ENCODE results near the gene PRKAG3.

Gene PRKAG3

GRCh38 chr2:218857371-218858137 lies 26.0 kb upstream of the PRKAG3 start:
- DNase-seq (ENCODE audit: low read depth in 1 of 2, low spot score in 1 of 2) = no peak
- no peak overlapping the region for H3K4me3 ChIP-seq (replicated peaks; ENCODE audit: insufficient read depth, low read length)
- TF ChIP-seq POLR2AphosphoS5 (IDR thresholded peaks at IDR 0.05; ENCODE audit: low read depth) (no peak), SPI1 (IDR thresholded peaks at IDR 0.05; ENCODE audit: borderline replicate concordance, low read depth) (no peak), GABPA (IDR thresholded peaks at IDR 0.05; ENCODE audit: low read depth) (no peak), CTCF (IDR thresholded peaks at IDR 0.05; ENCODE audit: insufficient read depth, low read length) (no peak), REST (IDR thresholded peaks at IDR 0.05; ENCODE audit: insufficient replicate concordance, low read depth) (no peak)
- H3K27ac ChIP-seq (replicated peaks) = no peak overlapping the region
- peaks cover 67% of the 10 kb centered on the region for H3K27me3 ChIP-seq (ENCODE audit: insufficient read depth, poor library complexity, severe bottlenecking)

GRCh38 chr2:218856896-218857243 lies 25.3 kb upstream of the PRKAG3 start:
- DNase-seq (ENCODE audit: low read depth in 1 of 2, low spot score in 1 of 2) = no peak
- no peak overlapping the region for H3K27ac ChIP-seq (replicated peaks)
- H3K4me3 ChIP-seq (replicated peaks; ENCODE audit: insufficient read depth, low read length) = no peak overlapping the region
- peaks cover 63% of the 10 kb centered on the region for H3K27me3 ChIP-seq (ENCODE audit: insufficient read depth, poor library complexity, severe bottlenecking)
- TF ChIP-seq SPI1 (IDR thresholded peaks at IDR 0.05; ENCODE audit: borderline replicate concordance, low read depth) (no peak), GABPA (IDR thresholded peaks at IDR 0.05; ENCODE audit: low read depth) (no peak), REST (IDR thresholded peaks at IDR 0.05; ENCODE audit: insufficient replicate concordance, low read depth) (no peak), CTCF (IDR thresholded peaks at IDR 0.05; ENCODE audit: insufficient read depth, low read length) (no peak), POLR2AphosphoS5 (IDR thresholded peaks at IDR 0.05; ENCODE audit: low read depth) (no peak)

- no peak for DNase-seq (ENCODE audit: low read depth in 1 of 2, low spot score in 1 of 2)
- H3K27ac ChIP-seq (replicated peaks) = no peak overlapping the region
- H3K27me3 ChIP-seq (ENCODE audit: insufficient read depth, poor library complexity, severe bottlenecking) = peaks cover 58% of the 10 kb centered on the region
- H3K4me3 ChIP-seq (replicated peaks; ENCODE audit: insufficient read depth, low read length) = no peak overlapping the region
- TF ChIP-seq SPI1 (IDR thresholded peaks at IDR 0.05; ENCODE audit: borderline replicate concordance, low read depth) (no peak), CTCF (IDR thresholded peaks at IDR 0.05; ENCODE audit: insufficient read depth, low read length) (no peak), GABPA (IDR thresholded peaks at IDR 0.05; ENCODE audit: low read depth) (no peak), POLR2AphosphoS5 (IDR thresholded peaks at IDR 0.05; ENCODE audit: low read depth) (no peak), REST (IDR thresholded peaks at IDR 0.05; ENCODE audit: insufficient replicate concordance, low read depth) (no peak)
These were observed 24.7 kb upstream of the PRKAG3 start for GRCh38 chr2:218856167-218856895.
